HepG2 (cell line): ENCODE data around the gene STIP1. TPM values are rescaled to one million over a fixed set of nuclear protein-coding genes. Genes with fewer than 3 reads are reported as not detected.

Experiments
- ATAC-seq: fragments of 200-7000 bp; cut with Tn5 transposase; 3 replicates; pipeline ENCODE4 v1.9.1; 2020; ENCODE audit warnings: mild to moderate bottlenecking, moderate library complexity
- BruUV-seq: library from RNA; stranded (reverse); fragments of 400-500 nt; replicated peaks from 2 replicates; lab custom pipeline; 2021; lab: Mats Ljungman, UMichigan
- CTCF ChIA-PET: fragments of 300-600 bp; formaldehyde crosslinking; extraction: SDS; loops from one replicate; lab custom pipeline; 2021; ENCODE audit warnings: low total read pairs, inconsistent platforms, low intra/inter-chr PET ratio; lab: Yijun Ruan, JAX
- POLR2A ChIA-PET: fragments of 350-600 bp; sonication (Branson Sonifier 250); formaldehyde crosslinking; loops from one replicate; lab custom pipeline; 2020; ENCODE audit warnings: antibody characterized with exemption, inconsistent platforms; lab: Yijun Ruan, JAX
- DNase-seq: peaks from one replicate; pipeline ENCODE4 v3.0.0-alpha.2; 2015; ENCODE audit warnings: low spot score
- FAIRE-seq: peaks from 3 replicates; lab custom pipeline; 2011; peaks lifted over from hg19 to GRCh38; lab: Jason Lieb, UNC
- H2AFZ ChIP-seq: one replicate; pipeline ENCODE4 v1.6.1; 2011; ENCODE audit warnings: low read length, inconsistent platforms
- H3K27ac ChIP-seq: fragments of 300-600 bp; 3 replicates; pipeline ENCODE4 v1.8.0; 2011; ENCODE audit warnings: mixed run types, mild to moderate bottlenecking, mixed read lengths, low read length, inconsistent platforms; ENCODE audit not compliant: insufficient read depth; ENCODE audit errors: extremely low read length
- H3K27me3 ChIP-seq, 2 experiments: fragments of 200-600 bp in 1 of 2; 2 replicates in 1 of 2; 3 replicates in 1 of 2; pipeline versions ENCODE4 v1.6.0 to v1.8.0; 2011; ENCODE audit warnings: low read length in 2 of 2, mild to moderate bottlenecking in 2 of 2, moderate library complexity in 2 of 2, inconsistent platforms in 1 of 2; ENCODE audit not compliant: insufficient read depth in 2 of 2, control insufficient read depth in 1 of 2
- H3K36me3 ChIP-seq, 2 experiments: fragments of 200-600 bp in 1 of 2; replicated peaks in 1 of 2; 2 replicates in 1 of 2; 3 replicates in 1 of 2; pipeline versions ENCODE4 v1.5.1 to v1.8.0; 2011; ENCODE audit warnings: low read length in 2 of 2, inconsistent platforms in 1 of 2; ENCODE audit not compliant: insufficient read depth in 2 of 2, control insufficient read depth in 1 of 2
- H3K4me1 ChIP-seq: 2 replicates; pipeline ENCODE4 v1.5.1; 2012; ENCODE audit warnings: low read length, inconsistent platforms; ENCODE audit not compliant: insufficient read depth
- H3K4me2 ChIP-seq: 2 replicates; pipeline ENCODE4 v1.6.0; 2011; ENCODE audit warnings: low read depth, low read length, inconsistent platforms
- H3K4me3 ChIP-seq, 3 experiments: fragments of 200-600 bp in 1 of 3; sonication (generic), shearing (Covaris generic) in 1 of 3; replicated peaks in 1 of 3; 2 replicates each; pipeline ENCODE4 v1.5.1; 2011 to 2016; ENCODE audit warnings: low read length in 3 of 3, inconsistent platforms in 2 of 3, low read depth in 2 of 3, mild to moderate bottlenecking in 2 of 3, control low read depth in 1 of 3, mixed read lengths in 1 of 3; ENCODE audit not compliant: insufficient read depth in 1 of 3
- H3K79me2 ChIP-seq: one replicate; pipeline ENCODE4 v1.6.1; 2011; ENCODE audit warnings: low read length, inconsistent platforms; ENCODE audit not compliant: insufficient read depth
- H3K9ac ChIP-seq: 2 replicates; pipeline ENCODE4 v1.6.0; 2011; ENCODE audit warnings: mild to moderate bottlenecking, low read depth, low read length, inconsistent platforms; ENCODE audit not compliant: insufficient read depth
- H3K9me3 ChIP-seq: 2 replicates; pipeline ENCODE4 v1.5.1; 2012; ENCODE audit warnings: mild to moderate bottlenecking, low read length
- H4K20me1 ChIP-seq: 2 replicates; pipeline ENCODE4 v1.6.0; 2011; ENCODE audit warnings: inconsistent platforms, mild to moderate bottlenecking, low read length, moderate library complexity; ENCODE audit not compliant: insufficient read depth
- SUZ12 ChIP-seq: fragments of 150-350 bp; IDR thresholded peaks from 2 replicates; pipeline ENCODE4 v1.6.1; 2014; ENCODE audit warnings: low read depth, low read length
- TBX3 ChIP-seq: fragments of 450-650 bp; IDR thresholded peaks from 2 replicates; pipeline ENCODE4 v1.6.1; 2017; ENCODE audit warnings: antibody characterized with exemption, mild to moderate bottlenecking, inconsistent platforms, borderline replicate concordance
- ZNF550 ChIP-seq: sonication (generic); formaldehyde crosslinking; IDR thresholded peaks from 2 replicates; pipeline ENCODE4 v1.4.0; 2020; ENCODE audit warnings: mild to moderate bottlenecking, missing genetic modification reagents, borderline replicate concordance
- ZNF678 ChIP-seq: sonication (generic); formaldehyde crosslinking; IDR thresholded peaks from 2 replicates; pipeline ENCODE4 v1.4.0; 2020; ENCODE audit warnings: mild to moderate bottlenecking, missing genetic modification reagents
- ZNF687 ChIP-seq: sonication (generic); formaldehyde crosslinking; IDR thresholded peaks from 2 replicates; pipeline ENCODE4 v1.5.1; 2020; ENCODE audit warnings: mild to moderate bottlenecking, missing genetic modification reagents, moderate library complexity
- WGBS: methylation state at CpG from one replicate; pipeline ENCODE4 v1.1.6; 2017; ENCODE audit warnings: low lambda C conversion rate; 5-methylcytosine and 5-hydroxymethylcytosine counted together
- in situ Hi-C: cut with HindIII; loops from 2 replicates; pipeline ENCODE4 v1.10.0; 2017; ENCODE audit warnings: low pct_unique_long_range_greater_than_20kb; ENCODE audit not compliant: extremely low pct_ligation_motif_present
- intact Hi-C: fragments of 100-400 bp; cut with micrococcal nuclease; formaldehyde crosslinking; loops from one replicate; pipeline ENCODE4 v1.10.0; 2022; ENCODE audit not compliant: unreplicated experiment
- polyA plus RNA-seq, 8 experiments: library from polyadenylated mRNA; depleted of rRNA in 3 of 8; stranded (reverse) in 7 of 8; unstranded in 1 of 8; fragments of >200 nt; fragmentation: Illumina TruSeq in 4 of 8; extraction: Trizol in 4 of 8; gene quantifications; 2 replicates each; pipeline versions ENCODE4 v1.2.1 to v1.2.3, GENCODE V29; 2011 to 2016; ENCODE audit warnings: low read depth in 4 of 8, missing spikeins in 1 of 8, mixed read lengths in 1 of 8; ENCODE audit not compliant: insufficient read depth in 1 of 8
- total RNA-seq, 5 experiments: library from RNA; depleted of rRNA; stranded (reverse); fragments of >200 nt; fragmentation: Illumina TruSeq; extraction: Trizol; gene quantifications; 2 replicates each; pipeline ENCODE4 v1.2.3, GENCODE V29; 2016; ENCODE audit warnings: low read depth in 1 of 5

Gene STIP1
- total and polyA plus RNA-seq, 2 of the 13 experiments (the other 11 are each of a cell fraction or from before 2014, with no cell fraction given): 81.1 to 217 TPM

- BruUV-seq: no TSS peak
- H3K36me3 ChIP-seq: peaks cover 0 to 10% of the 10 kb centered on the region in 2 experiments; a peak in 2 of 5 replicates
- H3K4me3 ChIP-seq: no peak overlapping the region
- 95% methylated on average over 35 of the region's 41 CpGs for WGBS
- H3K27me3 ChIP-seq: no peaks in the 10 kb centered on the region
- no peak for DNase-seq
- H3K9me3 ChIP-seq: no peaks in the 10 kb centered on the region
- no peaks in the 10 kb centered on the region for H3K79me2 ChIP-seq
- no peak overlapping the region for H3K27ac ChIP-seq
- ChIA-PET CTCF (no interaction called here), POLR2A (no interaction called here)
- TF ChIP-seq ZNF678 (CRISPR knock-in tag) (no peak), SUZ12 (no peak), ZNF687 (CRISPR knock-in tag) (0 out of 2 replicates have a peak, but pooled peaks have one; percentile 11), TBX3 (no peak), ZNF550 (CRISPR knock-in tag) (no peak)
- intact Hi-C loops: no loop called here
- no peak for ATAC-seq
- FAIRE-seq: no peak
- in situ Hi-C loops: loop anchor here (5.0 to 10.0 kb wide), 3 partner anchors 58 to 310 kb away; partner anchors contain the start of gene MARK2
- no peak overlapping the region for H2AFZ ChIP-seq
- 0 out of 2 replicates have a peak, but pooled peaks cover 10% of the 10 kb centered on the region for H4K20me1 ChIP-seq
- no peak overlapping the region for H3K4me2 ChIP-seq
- H3K4me1 ChIP-seq: peaks cover 10% of the 10 kb centered on the region
- H3K9ac ChIP-seq: no peak overlapping the region
Observed at GRCh38 chr11:64144587-64145472, 41.1 kb upstream of the STIP1 start.
